HG02970 (cell line): Measurements from ENCODE around the gene CCDC3.
"Not testable (repeated sequence)": the region's sequence is repeated elsewhere in the genome, so short reads cannot be mapped to it uniquely, and the experiment has no call there.

Experiments
- ATAC-seq: cut with Tn5 transposase; IDR thresholded peaks from one replicate; pipeline ENCODE4 v1.9.1; 2021; ENCODE audit warnings: mild to moderate bottlenecking, moderate library complexity, moderate number of reproducible peaks; ENCODE audit not compliant: unreplicated experiment, low FRiP score

Gene CCDC3

DNA sequence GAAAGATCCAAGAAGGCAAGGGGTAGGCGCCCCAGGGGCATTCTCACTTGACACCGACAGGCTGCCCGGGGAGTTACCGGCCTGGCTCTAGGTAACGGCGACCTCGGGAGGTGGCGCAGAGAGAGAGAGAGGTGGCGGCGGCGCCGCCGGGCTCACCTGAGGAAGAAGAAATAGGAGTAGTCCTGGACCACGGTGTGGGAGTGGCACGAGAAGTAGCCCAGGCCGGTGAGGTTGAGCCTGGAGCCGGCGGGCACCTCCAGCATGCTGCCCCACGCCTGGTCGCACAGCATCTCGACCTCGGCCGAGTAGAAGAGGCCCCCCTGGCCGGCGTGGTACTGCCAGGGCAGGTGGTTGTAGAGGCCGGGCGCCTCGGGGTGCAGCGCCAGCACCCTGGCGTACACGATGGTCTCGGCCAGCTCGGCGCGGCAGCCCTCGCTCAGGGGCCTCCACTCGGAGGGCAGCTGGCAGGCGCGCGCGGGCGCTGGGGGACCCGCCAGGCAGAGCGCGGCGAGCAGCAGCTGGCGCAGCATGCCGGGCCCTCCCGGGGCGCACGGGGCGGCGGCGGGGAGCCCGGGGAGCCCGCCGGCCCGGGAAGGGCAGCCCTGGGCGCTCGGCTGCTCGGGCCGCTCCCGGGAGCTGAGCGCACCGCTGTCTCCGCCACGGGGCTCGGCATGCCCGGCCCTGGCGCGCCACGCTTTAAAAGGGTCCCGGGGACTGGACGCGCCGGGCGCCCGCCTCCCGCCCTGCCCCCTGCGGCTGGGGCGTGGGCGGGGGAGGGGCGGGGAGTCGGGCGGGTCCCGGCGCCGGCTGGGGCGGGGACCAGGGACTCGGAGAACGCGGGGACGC is at the start of gene CCDC3:
TSS of gene CCDC3 (minus strand) at position 673 of the 846 bp plus-strand sequence. CDS start at position 530, 143 bp downstream.
- ATAC-seq: no peak

DNA sequence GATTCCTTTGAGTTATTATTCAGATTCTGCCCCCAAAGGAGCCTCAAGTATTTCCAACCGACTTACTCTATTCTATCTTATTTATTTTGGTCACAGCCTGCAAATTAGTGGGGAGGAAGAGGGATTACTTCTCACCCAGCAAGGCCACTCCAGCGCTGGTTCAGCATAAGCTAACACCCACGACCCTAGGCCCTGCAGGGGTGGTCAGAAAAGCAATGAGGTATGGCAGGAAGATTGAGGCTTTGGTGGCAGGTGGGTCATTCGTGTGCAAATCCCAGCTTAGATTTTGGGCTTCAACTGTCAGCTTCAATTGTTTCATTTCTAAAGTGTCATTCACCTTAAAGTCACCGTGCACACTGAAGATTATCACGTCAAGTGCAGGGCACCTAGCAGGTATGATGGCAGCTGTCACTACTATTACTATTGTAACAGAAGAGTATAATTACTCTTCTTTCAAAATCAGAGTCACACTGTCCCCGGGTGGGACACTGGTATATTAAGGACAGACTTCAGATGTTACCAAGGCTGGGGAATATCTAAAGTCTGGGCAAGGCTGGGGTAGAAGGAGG is 49.7 kb upstream of the CCDC3 start:
- ATAC-seq: no peak

DNA sequence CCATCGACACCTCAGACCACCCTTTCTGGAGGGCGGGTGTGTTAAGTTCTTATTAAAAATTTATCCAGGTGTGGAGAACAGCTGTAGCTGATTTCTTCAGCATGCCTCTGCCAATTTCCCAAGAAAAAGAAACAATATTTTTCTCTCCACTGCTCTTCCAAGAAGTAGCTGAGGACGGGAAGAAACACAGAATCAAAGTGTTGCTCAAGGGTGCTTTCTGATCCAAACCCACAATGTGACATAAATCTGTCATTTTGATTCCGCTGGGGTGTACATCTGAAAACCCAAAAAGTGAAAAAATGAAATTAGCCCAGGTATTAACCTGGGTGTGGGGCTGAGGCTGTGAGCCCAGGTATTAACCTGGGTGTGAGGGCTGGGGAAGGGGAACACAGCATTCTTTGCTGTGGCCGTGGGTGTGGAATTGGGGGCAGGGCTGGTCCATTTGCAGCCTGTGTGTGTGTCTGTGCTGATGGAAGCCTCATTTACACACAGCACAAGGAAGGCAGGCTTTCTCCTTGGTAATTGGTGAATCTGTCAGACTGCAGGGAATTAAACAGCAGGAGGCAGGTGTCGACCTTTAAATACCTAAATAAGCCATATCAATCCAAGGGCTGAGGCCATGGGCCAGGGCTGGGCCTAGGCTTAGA is 48.4 kb upstream of the CCDC3 start:
- no peak for ATAC-seq

DNA sequence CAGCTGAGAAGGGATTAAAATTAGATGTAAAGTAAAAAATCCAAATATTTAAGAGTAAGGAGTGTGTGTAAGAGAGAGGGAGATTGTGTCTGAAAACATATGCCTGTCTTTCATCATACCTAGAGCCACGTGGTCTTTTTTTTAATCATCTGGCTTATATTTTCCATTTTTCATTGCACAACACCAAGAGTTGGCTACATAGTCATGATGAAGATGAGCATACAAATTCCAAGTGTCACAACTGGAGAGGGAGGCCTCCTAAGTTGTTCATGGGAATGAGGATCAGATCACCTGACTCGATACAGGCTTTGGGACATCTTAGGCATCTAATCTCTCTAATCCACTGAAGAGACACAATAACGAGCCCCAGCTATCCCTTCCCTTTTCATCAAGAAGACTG is 47.2 kb upstream of the CCDC3 start:
- no peak for ATAC-seq

DNA sequence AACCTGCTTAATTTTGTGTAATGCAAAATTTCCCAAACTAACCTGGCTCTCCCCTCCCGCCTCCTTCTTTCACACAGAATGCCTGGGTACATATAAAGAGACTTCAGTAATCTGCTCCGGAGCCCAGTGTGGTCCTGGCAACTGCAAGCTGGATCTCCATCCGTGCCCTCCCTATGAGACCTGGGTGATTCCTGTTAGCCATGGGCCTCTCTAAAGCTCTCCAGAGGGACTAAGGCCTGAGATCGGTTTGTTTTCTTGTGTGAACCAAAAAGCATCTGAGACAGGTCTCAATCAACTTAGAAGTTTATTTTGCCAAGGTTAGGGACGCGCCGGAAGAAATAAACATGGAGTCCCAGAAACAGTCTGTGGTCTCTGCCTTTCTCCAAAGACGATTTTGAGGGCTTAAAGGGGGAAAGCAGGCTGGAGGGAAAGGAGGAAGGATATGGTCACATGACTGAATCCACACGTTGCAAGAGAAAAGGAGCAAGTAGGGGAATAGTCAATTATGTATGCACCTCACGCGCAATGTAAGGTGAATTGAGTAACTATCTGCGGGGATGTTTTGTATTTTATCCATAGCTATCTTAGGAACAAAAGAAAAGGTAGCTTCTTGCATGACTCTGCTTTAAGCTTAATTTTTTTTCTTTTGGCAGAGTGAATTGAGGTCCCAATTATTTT is 46.2 kb upstream of the CCDC3 start:
- no peak for ATAC-seq

DNA sequence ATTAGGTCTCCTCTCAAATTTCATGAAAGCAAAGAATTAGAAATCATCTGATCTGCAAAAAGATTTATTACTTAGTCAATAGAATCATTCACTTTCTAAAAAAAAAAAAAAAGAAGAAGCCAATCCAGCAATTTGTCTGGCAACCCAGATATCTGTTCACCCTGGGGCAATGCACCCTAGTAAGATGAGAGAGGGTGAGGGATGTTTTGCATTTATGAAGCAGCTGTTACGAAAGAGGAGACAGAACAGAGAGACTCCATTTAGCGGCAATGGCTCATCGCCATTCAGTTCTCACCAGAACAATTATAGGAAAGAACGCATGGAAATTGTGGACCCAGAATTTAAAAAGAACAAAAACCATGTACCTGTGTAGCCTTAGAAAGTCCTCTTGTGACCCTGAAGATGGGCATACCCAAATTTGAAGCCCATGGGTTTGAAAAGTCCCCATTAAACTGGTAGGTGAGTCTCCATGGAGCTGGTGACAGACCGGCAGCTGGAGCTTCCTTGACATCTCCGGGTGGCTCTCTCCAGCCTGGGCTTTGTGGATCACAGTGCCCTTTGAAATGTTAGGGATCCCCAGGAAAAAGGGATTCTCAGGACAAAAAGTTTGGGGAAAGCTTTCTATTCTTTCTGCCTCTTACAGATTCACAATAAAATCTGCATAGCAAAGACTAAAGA is 45.5 kb upstream of the CCDC3 start:
- ATAC-seq: no peak

DNA sequence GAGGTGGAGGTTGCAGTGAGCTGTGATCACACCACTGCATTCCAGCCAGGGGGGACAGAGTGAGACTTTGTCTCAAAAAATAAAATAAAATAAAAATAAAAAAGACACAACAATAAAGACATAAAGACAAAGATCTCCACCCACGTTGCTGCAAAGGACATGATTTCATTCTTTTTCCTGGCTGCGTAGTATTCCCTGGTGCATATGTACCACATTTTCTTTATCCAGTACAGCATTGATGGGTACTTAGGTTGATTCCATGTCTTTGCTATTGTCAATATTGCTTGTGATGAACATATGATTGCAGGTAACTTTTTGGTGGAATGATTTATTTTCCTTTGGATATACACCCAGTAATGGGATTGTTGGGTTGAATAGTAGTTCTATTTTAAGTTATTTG is 42.0 kb upstream of the CCDC3 start:
- ATAC-seq: no peak

DNA sequence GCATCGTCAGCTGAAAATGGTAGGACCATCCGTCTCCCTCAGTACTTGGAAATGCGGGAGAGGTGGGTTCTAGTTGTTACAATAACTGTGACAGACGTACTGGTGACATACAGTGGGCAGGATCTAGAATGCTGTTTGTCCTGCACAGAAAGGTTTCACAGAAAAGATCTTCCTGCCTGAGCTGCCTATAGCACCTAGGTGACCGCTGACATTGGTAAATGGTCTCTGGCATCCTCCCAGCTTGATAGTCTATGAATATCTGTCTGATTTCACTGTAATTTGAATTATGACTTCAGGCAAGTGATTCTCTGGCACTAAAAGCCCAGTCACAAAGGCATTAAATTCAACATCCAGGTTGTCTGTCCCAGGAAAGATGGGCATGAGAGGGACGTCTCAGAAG is 38.2 kb upstream of the CCDC3 start:
- no peak for ATAC-seq

DNA sequence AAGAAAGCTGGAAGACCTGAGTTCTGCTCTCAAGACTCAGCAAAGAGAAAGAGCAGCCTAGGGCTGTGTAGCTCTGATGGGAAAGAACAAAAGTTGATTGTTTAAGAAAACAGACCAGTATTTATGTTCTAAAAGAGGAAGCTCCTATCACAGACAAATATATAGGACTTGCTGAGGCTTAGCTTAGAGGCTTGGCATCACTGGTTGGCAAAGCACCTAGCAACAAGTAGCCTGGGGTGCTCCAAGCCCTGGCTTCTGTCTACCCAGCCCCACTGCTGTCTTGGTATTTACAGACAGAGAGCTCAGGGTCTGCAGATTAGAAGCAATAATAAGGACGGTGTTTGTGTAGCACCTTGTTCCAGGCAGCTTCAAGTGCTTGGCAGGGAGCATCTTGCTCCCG is 36.9 kb upstream of the CCDC3 start:
- no peak for ATAC-seq

DNA sequence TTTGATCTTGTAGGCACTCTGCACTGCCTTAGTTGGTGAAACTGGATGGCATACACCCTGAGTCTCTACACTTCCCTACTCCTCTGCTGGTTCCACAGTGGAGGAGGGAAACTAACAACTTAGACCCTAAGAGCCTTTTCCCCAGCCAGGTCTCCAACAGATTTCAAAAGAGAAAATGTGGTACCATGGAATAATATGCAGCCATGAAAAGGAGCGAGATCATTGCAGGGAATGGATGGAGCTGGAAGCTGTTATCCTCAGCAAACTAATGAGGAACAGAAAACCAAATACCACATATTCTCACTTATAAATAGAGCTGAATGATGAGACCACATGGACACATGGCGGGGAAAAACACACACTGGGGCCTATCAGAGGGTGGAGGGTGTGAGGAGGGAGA is 36.3 kb upstream of the CCDC3 start:
- ATAC-seq: no peak

DNA sequence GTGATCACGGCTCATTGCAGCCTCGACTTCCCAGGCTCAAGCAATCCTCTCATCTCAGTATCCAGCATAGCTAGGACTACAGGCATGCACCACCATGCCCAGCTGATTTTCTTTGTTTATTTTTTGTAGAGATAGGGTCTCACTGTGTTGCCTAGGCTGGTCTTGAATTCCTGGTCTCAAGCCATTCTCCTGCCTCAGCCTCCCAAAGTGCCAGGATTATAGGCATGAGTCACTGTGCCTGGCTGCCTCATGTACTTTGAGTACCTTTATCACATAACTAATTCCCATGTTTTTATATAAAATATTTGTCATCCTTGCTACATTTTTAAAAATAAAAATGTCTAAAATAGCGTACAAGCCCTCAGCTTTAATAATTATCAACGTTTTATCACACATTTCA is 35.3 kb upstream of the CCDC3 start:
- no peak for ATAC-seq

DNA sequence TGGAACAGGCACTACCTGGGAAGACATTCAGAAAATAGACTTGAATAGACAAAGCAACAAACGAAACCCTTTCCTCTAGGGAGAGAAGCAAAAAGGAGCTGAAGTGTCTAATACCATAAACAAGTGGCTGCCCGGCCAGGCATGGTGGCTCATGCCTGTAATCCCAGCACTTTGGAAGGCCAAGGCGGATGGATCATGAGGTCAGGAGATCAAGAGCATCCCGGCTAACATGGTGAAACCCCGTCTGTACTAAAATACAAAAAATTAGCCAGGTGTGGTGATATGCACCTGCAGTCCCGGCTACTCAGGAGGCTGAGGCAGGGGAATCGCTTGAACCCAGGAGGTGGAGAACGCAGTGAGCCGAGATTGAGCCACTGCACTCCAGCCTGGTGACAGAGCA is 34.2 kb upstream of the CCDC3 start:
- ATAC-seq: not testable (repeated sequence)

DNA sequence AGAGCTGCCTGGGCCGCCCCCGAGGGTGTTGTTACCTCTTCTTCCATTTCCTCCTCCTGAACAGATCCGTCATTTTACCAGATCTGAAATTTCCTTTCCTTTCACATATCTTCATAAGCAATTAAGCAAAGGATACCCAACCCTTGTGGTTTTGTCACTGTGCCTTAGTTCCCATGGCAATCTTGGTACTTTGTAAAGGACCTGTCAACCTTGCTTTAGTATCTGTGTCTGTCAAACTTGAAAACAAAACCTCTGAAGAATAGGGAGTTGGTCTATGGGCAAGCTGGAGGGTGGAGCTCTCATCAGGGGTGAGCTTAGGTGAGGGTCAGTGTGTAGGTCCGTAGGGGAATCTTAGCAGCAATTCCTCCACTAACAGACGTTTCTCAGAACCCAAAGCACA is 25.4 kb upstream of the CCDC3 start:
- no peak for ATAC-seq

DNA sequence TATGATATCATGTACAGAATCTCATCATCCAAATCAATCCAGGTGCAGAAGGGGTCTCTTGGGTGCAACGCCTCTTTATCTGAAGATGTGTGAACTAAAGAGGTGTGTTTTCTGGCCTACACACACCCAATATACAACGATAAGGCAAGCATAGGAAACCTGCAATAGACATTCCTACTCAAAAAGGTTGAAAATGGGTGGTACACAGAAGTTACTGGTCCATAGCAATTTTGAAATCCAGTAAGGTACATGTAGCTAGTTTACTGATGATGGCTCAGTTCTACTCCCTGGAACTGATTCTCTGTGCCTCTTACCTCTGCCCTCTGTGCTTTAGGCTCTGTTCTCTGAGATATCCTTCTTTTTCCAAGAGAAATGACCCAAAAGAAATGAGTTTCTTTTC is 22.2 kb upstream of the CCDC3 start:
- no peak for ATAC-seq

DNA sequence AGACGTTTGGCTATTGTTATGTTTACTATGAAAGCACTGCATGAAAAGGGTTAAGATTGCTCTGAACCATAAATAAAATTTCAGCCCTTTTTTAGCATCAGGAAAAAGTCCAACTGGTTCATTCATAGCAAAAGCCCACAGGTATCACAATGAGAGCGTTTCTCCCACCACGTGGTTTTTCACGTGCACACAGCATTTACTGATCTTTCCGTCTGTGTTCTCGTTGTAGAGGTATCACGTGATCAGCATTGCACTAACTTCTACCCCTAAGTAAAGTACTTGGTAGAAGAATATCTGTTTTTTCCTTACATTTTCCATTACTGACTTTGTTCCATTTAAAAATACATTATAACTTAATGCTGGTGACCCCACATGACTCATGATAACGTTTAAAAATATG is 17.8 kb upstream of the CCDC3 start:
- no peak for ATAC-seq

DNA sequence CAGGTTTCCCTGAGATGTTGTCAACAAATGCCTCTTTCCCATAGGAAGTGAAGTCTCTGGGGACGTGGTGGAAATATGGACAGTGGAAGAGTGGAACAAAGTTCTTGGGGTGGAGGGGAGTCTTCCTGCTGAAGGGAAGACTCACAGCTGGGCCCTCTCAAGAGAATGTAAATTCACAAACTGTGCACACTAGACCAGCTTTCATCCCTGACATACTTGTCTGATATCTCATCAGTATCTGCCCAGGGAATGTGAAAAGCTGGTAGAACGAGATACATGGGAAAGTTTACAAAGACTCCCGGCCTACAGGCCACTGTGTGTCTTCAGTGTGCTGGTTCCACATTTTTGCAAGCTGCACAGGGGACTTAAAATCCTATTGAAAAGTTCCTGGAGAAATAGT is 16.7 kb upstream of the CCDC3 start:
- ATAC-seq: no peak

DNA sequence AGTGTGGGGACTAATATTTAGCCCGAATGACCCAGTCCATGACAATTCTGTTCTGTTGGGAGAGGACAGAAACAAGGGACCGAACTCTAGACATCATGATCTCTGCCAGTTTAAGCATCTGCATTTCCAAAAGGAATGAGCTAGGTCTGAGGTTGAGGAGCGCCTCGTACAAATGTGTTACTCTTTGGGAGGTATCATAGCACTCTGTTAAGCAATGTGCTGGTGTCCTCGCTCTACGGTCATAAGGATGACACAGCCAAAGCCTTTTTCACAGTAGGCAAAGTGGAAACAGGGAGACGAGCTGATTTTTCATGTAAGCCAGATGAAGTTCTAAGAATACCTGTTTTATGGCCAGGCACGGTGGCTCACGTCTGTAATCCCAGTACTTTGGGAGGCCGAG is 15.4 kb upstream of the CCDC3 start:
- no peak for ATAC-seq

DNA sequence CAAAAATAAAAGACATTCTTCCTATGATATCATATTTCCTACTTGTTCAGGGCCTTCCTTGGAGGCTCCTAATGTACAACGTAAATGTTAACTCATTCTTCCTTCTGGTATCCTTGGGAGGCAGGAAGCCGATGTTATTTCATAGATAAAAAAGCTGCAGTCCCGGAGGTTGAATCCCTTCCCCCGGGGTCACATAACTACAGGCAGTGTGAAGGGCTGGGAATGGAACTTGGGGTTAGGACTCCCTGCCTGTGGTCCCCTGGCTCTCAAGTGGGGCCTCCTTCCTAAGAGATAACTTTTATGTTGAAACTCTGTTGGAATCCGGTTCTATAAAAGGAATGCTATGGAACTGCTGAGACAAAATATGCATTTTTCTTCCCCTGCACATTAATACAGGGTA is 14.9 kb upstream of the CCDC3 start:
- no peak for ATAC-seq

DNA sequence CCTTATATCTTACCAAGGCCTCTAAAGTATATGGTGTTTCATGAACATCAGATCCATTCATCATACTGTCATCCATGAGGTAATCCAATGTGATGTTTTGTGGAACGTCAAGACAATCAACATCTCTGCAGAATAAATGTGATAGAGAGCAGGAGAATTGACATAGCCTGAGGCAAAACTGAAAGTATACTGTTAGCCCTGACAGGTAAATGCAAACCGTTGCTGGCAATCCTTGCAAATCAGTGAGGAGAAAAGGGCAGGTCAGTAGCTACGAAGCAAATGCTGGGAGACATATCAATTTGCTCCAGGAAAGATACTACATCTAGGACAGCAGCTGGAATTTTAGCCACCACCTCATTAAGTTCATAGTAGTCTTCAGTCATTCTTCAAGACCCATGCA is 4.5 kb upstream of the CCDC3 start:
- ATAC-seq: no peak

DNA sequence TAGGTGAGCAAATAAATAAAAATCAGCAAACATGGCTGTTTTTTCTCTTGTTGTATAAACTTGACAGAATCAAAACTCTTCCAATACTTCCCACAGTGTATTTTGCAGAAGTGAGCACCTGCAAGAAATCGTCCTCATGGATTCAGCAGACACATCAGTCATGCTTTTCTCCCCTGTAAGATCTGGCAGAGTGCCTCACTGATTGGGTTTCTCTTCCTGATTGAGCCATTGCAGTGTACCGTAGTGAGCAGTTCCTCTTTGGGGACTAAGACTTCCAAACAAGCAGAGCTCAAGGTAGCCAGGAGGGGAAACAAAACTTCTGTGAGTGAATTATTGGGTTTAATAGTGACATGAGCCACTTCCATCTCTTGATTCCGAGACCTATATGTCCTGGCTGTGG is 2.2 kb upstream of the CCDC3 start:
- ATAC-seq: no peak

DNA sequence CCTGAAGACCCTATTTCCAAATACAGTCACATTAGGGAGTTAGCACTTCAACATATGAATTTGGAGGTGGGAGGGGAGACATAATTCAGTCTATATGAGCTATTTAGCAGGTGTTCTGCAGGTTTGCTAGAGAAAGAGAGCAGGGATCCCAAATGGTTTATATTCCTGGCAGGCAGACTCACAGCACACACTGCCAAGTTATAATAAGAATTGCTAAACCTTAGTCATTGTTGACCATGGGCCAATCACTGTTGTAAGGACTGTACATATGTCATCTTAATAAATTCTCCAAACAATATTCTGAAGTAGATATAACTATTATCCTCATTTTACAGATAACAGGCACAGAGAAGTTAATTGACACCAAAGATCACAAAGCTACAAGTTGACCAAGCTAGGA is 1.5 kb upstream of the CCDC3 start:
- ATAC-seq: no peak
